ENCODE data around the gene ZCCHC14.
"Not testable (repeated sequence)": the region's sequence is repeated elsewhere in the genome, so short reads cannot be mapped to it uniquely, and the experiment has no call there.

ZCCHC14 gene

GRCh38 chr16:87380881-87381280 lies 111.9 kb downstream of the ZCCHC14 start:
- no peak overlapping the region for H3K4me3 ChIP-seq (ENCODE audit: low read length)
- DNase-seq = no peak
- H4K20me1 ChIP-seq (ENCODE audit: insufficient read depth, low read length) = no peaks in the 10 kb centered on the region
- H3K4me1 ChIP-seq (ENCODE audit: low read length) = 0 out of 2 replicates have a peak, but pooled peaks cover 8% of the 10 kb centered on the region
- no peaks in the 10 kb centered on the region for H3K27me3 ChIP-seq (replicated peaks; ENCODE audit: insufficient read depth, low read length)
- H2AFZ ChIP-seq (ENCODE audit: low read length) = no peak overlapping the region
- peaks cover 50% of the 10 kb centered on the region for H3K79me2 ChIP-seq (ENCODE audit: low read length)
- no peaks in the 10 kb centered on the region for H3K36me3 ChIP-seq (replicated peaks; ENCODE audit: insufficient read depth, low read length)
- H3F3A ChIP-seq (ENCODE audit: insufficient read depth, low read length) = no peaks in the 10 kb centered on the region
- TF ChIP-seq EZH2phosphoT487 (IDR thresholded peaks at IDR 0.05; ENCODE audit: low read length) (no peak), EZH2 (optimal IDR thresholded peaks at IDR 0.05; ENCODE audit: low read depth, low read length) (no peak)
- TF ChIP-seq, protein P1, sequence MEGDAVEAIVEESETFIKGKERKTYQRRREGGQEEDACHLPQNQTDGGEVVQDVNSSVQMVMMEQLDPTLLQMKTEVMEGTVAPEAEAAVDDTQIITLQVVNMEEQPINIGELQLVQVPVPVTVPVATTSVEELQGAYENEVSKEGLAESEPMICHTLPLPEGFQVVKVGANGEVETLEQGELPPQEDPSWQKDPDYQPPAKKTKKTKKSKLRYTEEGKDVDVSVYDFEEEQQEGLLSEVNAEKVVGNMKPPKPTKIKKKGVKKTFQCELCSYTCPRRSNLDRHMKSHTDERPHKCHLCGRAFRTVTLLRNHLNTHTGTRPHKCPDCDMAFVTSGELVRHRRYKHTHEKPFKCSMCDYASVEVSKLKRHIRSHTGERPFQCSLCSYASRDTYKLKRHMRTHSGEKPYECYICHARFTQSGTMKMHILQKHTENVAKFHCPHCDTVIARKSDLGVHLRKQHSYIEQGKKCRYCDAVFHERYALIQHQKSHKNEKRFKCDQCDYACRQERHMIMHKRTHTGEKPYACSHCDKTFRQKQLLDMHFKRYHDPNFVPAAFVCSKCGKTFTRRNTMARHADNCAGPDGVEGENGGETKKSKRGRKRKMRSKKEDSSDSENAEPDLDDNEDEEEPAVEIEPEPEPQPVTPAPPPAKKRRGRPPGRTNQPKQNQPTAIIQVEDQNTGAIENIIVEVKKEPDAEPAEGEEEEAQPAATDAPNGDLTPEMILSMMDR (IDR thresholded peaks at IDR 0.05; ENCODE audit: low read length) = no peak
- no peaks in the 10 kb centered on the region for H3K9me3 ChIP-seq (replicated peaks; ENCODE audit: insufficient read depth, low read length)
- no peak overlapping the region for H3K9ac ChIP-seq (ENCODE audit: low read length)
- H3K9me2 ChIP-seq (replicated peaks; ENCODE audit: insufficient read depth, low read length) = no peaks in the 10 kb centered on the region
- H3K27ac ChIP-seq (ENCODE audit: low read length) = no peak overlapping the region
- peak overlapping the region; percentile 9; the same call in 1 of the 2 replicates for H3K4me2 ChIP-seq (ENCODE audit: low read depth, low read length)

- Histone ChIP-seq H2AFZ (ENCODE audit: low read length) (no peak overlapping the region), H3K27ac (ENCODE audit: low read length) (no peak overlapping the region), H3F3A (ENCODE audit: insufficient read depth, low read length) (no peaks in the 10 kb centered on the region), H3K4me3 (ENCODE audit: low read length) (no peak overlapping the region), H3K9me3 (replicated peaks; ENCODE audit: insufficient read depth, low read length) (no peaks in the 10 kb centered on the region), H4K20me1 (ENCODE audit: insufficient read depth, low read length) (no peaks in the 10 kb centered on the region), H3K4me1 (ENCODE audit: low read length) (0 out of 2 replicates have a peak, but pooled peaks cover 8% of the 10 kb centered on the region), H3K4me2 (ENCODE audit: low read depth, low read length) (no peak overlapping the region), H3K36me3 (replicated peaks; ENCODE audit: insufficient read depth, low read length) (no peaks in the 10 kb centered on the region), H3K9me2 (replicated peaks; ENCODE audit: insufficient read depth, low read length) (no peaks in the 10 kb centered on the region), H3K79me2 (ENCODE audit: low read length) (peaks cover 55% of the 10 kb centered on the region), H3K9ac (ENCODE audit: low read length) (no peak overlapping the region), H3K27me3 (replicated peaks; ENCODE audit: insufficient read depth, low read length) (no peaks in the 10 kb centered on the region)
- DNase-seq = no peak
- TF ChIP-seq, protein P1 (IDR thresholded peaks at IDR 0.05; ENCODE audit: low read length) = no peak
- TF ChIP-seq EZH2 (optimal IDR thresholded peaks at IDR 0.05; ENCODE audit: low read depth, low read length) (no peak), EZH2phosphoT487 (IDR thresholded peaks at IDR 0.05; ENCODE audit: low read length) (no peak)
These were observed 112.4 kb downstream of the ZCCHC14 start for GRCh38 chr16:87380403-87380802.

DNA sequence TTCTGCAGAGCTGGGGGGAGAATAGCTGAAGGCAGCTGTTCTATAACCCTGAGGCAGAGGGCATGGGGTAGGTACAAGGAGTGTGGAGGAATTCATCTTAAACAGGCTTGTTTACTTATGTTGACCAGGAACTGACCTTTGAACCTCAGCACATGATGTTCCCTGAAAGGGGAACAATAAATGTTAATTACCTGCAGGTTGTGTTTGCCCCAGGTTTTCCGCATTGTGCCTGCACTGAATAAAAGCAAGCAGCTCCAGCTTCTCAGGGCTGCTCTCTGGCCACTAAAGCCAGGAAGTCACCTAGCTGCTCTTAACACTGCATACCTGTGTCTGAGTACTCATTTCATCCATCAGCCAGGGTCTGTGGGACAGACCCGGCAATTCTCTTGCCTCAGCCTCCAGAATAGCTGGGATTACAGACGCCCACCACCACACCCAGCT lies 113.5 kb downstream of the ZCCHC14 start:
- H2AFZ ChIP-seq (ENCODE audit: low read length); H3K4me3 ChIP-seq (ENCODE audit: low read length); H4K20me1 ChIP-seq (ENCODE audit: insufficient read depth, low read length); H3K27me3 ChIP-seq (replicated peaks; ENCODE audit: insufficient read depth, low read length); H3K4me2 ChIP-seq (ENCODE audit: low read depth, low read length); H3K9me2 ChIP-seq (replicated peaks; ENCODE audit: insufficient read depth, low read length); H3K36me3 ChIP-seq (replicated peaks; ENCODE audit: insufficient read depth, low read length); DNase-seq; H3K4me1 ChIP-seq (ENCODE audit: low read length); H3K27ac ChIP-seq (ENCODE audit: low read length); H3K9me3 ChIP-seq (replicated peaks; ENCODE audit: insufficient read depth, low read length); H3F3A ChIP-seq (ENCODE audit: insufficient read depth, low read length); H3K9ac ChIP-seq (ENCODE audit: low read length): not testable (repeated sequence)
- H3K79me2 ChIP-seq (ENCODE audit: low read length) = peaks cover 57% of the 10 kb centered on the region

GRCh38 chr16:87376660-87377059 lies 116.2 kb downstream of the ZCCHC14 start:
- Histone ChIP-seq H3K9me3 (replicated peaks; ENCODE audit: insufficient read depth, low read length) (no peaks in the 10 kb centered on the region), H3K9ac (ENCODE audit: low read length) (no peak overlapping the region), H3K4me2 (ENCODE audit: low read depth, low read length) (no peak overlapping the region), H3K27me3 (replicated peaks; ENCODE audit: insufficient read depth, low read length) (no peaks in the 10 kb centered on the region), H3K4me3 (ENCODE audit: low read length) (no peak overlapping the region), H3K4me1 (ENCODE audit: low read length) (0 out of 2 replicates have a peak, but pooled peaks cover 8% of the 10 kb centered on the region), H3K9me2 (replicated peaks; ENCODE audit: insufficient read depth, low read length) (no peaks in the 10 kb centered on the region), H2AFZ (ENCODE audit: low read length) (no peak overlapping the region), H3K79me2 (ENCODE audit: low read length) (peaks cover 59% of the 10 kb centered on the region), H4K20me1 (ENCODE audit: insufficient read depth, low read length) (no peaks in the 10 kb centered on the region), H3F3A (ENCODE audit: insufficient read depth, low read length) (no peaks in the 10 kb centered on the region), H3K27ac (ENCODE audit: low read length) (no peak overlapping the region), H3K36me3 (replicated peaks; ENCODE audit: insufficient read depth, low read length) (no peaks in the 10 kb centered on the region)
- no peak for DNase-seq
- no peak for TF ChIP-seq EZH2 (optimal IDR thresholded peaks at IDR 0.05; ENCODE audit: low read depth, low read length)
- TF ChIP-seq, protein P1 (IDR thresholded peaks at IDR 0.05; ENCODE audit: low read length) = no peak
- no peak for TF ChIP-seq EZH2phosphoT487 (IDR thresholded peaks at IDR 0.05; ENCODE audit: low read length)
